Adipocyte (in vitro differentiated cells): ENCODE data around the gene FGF1.
A peak's percentile ranks its signal among the peaks of the same experiment; 100 is the strongest.

Experiments used
- DNase-seq: peaks from one replicate; pipeline ENCODE4 v3.0.0-alpha.2; 2015; ENCODE audit warnings: low read depth
- H3K27me3 ChIP-seq: replicated peaks from 2 replicates; pipeline ENCODE4 v1.7.0; 2013; ENCODE audit warnings: mild to moderate bottlenecking, low read length, moderate library complexity; ENCODE audit not compliant: control insufficient read depth, insufficient read depth
- H3K36me3 ChIP-seq: 2 replicates; pipeline ENCODE4 v1.7.0; 2013; ENCODE audit warnings: low read length, mild to moderate bottlenecking, moderate library complexity; ENCODE audit not compliant: control insufficient read depth, insufficient read depth, severe bottlenecking
- H3K4me1 ChIP-seq: 2 replicates; pipeline ENCODE4 v1.7.0; 2013; ENCODE audit warnings: mild to moderate bottlenecking, low read length, moderate library complexity; ENCODE audit not compliant: control insufficient read depth, insufficient read depth
- H3K4me3 ChIP-seq: 2 replicates; pipeline ENCODE4 v1.7.0; 2013; ENCODE audit warnings: mild to moderate bottlenecking, low read length, moderate library complexity
- H3K9ac ChIP-seq: 2 replicates; pipeline ENCODE4 v1.7.0; 2013; ENCODE audit warnings: mild to moderate bottlenecking, low read length, moderate library complexity
- H3K9me3 ChIP-seq: 2 replicates; pipeline ENCODE4 v1.7.0; 2013; ENCODE audit warnings: mild to moderate bottlenecking, low read length, moderate library complexity; ENCODE audit not compliant: control insufficient read depth

The FGF1 gene

DNA sequence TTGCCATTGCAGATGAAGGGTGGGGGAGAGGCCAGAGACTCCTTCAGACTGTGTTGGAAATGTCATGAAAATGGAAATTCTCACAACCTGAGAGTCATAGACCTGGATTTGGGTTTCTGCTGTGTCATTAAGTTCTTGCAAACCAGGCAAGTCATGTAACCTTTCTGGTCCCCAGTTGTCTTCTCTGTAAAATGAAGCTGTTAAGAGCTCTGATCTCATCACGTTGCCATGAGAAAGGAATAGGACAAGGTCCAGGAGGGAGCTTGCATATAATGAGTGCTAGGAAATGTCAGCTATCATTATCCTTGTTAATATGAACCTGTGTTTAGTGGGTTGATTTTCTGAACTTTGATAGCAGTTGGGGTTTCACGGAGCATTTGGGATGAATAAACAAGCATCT lies 59.1 kb downstream of the FGF1 start:
- Histone ChIP-seq H3K36me3 (no peaks in the 10 kb centered on the region), H3K9ac (no peak overlapping the region), H3K4me1 (peaks cover 35% of the 10 kb centered on the region), H3K9me3 (no peaks in the 10 kb centered on the region), H3K27me3 (no peaks in the 10 kb centered on the region), H3K4me3 (no peak overlapping the region)
- no peak for DNase-seq

GRCh38 chr5:142626099-142626498 lies 59.8 kb downstream of the FGF1 start:
- Histone ChIP-seq H3K36me3 (no peaks in the 10 kb centered on the region), H3K4me1 (peaks cover 42% of the 10 kb centered on the region), H3K4me3 (peak overlapping the region; percentile 13), H3K9me3 (no peaks in the 10 kb centered on the region), H3K27me3 (no peaks in the 10 kb centered on the region), H3K9ac (peak overlapping the region; percentile 48)
- DNase-seq = no peak

GRCh38 chr5:142621227-142621626 lies 64.7 kb downstream of the FGF1 start:
- no peaks in the 10 kb centered on the region for H3K27me3 ChIP-seq
- peak; percentile 65 for DNase-seq
- peak overlapping the region; percentile 79 for H3K9ac ChIP-seq
- peak overlapping the region; percentile 41 for H3K4me3 ChIP-seq
- H3K36me3 ChIP-seq = no peaks in the 10 kb centered on the region
- no peaks in the 10 kb centered on the region for H3K9me3 ChIP-seq
- peaks cover 52% of the 10 kb centered on the region for H3K4me1 ChIP-seq

GRCh38 chr5:142619815-142620214 lies 66.1 kb downstream of the FGF1 start:
- H3K9ac ChIP-seq = no peak overlapping the region
- no peaks in the 10 kb centered on the region for H3K36me3 ChIP-seq
- peaks cover 38% of the 10 kb centered on the region for H3K4me1 ChIP-seq
- H3K27me3 ChIP-seq = no peaks in the 10 kb centered on the region
- H3K9me3 ChIP-seq = no peaks in the 10 kb centered on the region
- H3K4me3 ChIP-seq = no peak overlapping the region
- DNase-seq = no peak

GRCh38 chr5:142618130-142618523 lies 67.8 kb downstream of the FGF1 start:
- no peaks in the 10 kb centered on the region for H3K27me3 ChIP-seq
- H3K36me3 ChIP-seq = no peaks in the 10 kb centered on the region
- H3K4me3 ChIP-seq = no peak overlapping the region
- DNase-seq = peak; percentile 35
- no peak overlapping the region for H3K9ac ChIP-seq
- H3K9me3 ChIP-seq = no peaks in the 10 kb centered on the region
- H3K4me1 ChIP-seq = peaks cover 31% of the 10 kb centered on the region

DNA sequence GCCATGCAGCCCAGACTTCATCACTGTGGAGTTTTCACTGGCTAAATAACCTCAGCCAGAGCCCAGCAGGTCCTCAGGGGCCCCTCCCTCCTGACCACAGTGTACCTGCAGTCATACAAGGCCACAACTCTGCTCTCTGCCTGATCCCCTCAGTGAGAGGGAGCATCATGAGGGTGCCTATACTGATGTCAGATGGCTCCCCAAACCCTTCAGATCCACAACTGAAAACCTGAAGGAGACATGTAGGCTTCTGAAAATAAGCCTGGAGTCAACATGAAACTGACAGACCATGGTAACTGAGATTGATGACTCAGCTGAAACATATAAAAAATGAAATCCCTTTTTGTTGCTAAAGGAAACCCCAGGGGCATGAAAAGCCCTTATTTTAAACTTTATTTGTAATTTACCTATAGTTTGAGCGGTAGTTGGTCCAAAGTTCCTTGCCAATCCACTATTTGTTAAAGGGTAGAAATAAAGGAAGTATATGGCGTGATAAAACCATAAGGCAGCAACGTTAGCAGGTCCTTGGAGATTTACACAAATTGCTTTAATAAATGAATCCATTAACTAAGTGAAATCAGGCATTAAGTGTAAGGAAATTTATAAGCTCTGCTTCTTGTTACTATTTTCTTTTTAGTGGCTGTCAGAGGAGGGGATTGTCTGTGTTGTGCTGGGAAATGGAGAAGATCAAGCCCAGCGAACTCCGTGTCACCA lies 68.3 kb downstream of the FGF1 start:
- no peak for DNase-seq
- Histone ChIP-seq H3K36me3 (no peaks in the 10 kb centered on the region), H3K27me3 (no peaks in the 10 kb centered on the region), H3K4me1 (peaks cover 31% of the 10 kb centered on the region), H3K9me3 (no peaks in the 10 kb centered on the region), H3K4me3 (no peak overlapping the region), H3K9ac (no peak overlapping the region)

GRCh38 chr5:142615948-142616347 lies 69.9 kb downstream of the FGF1 start:
- Histone ChIP-seq H3K9ac (no peak overlapping the region), H3K4me3 (no peak overlapping the region), H3K4me1 (peaks cover 16% of the 10 kb centered on the region), H3K36me3 (no peaks in the 10 kb centered on the region), H3K27me3 (no peaks in the 10 kb centered on the region), H3K9me3 (no peaks in the 10 kb centered on the region)
- DNase-seq = no peak

DNA sequence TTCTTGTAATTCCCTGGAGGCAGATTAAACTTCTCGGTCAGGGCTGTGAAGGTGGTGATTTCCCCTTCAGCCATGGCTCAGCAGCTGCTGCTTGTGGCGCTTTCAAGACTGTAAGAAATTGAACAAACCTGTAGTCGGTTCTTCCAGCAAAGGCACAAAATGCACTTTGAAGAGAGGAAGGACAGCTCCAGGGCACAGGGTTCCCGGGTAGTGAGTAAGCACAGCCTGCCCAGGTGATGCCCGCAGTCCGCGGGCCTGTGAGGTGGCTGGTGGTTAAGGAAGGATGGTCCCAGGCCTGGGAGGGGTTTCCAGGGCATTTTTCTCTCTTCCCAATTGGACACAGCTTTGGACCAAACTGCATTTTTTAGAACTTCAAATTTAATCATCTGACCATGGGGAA lies 71.8 kb downstream of the FGF1 start:
- no peak for DNase-seq
- Histone ChIP-seq H3K9ac (no peak overlapping the region), H3K4me1 (peaks cover 11% of the 10 kb centered on the region), H3K36me3 (no peaks in the 10 kb centered on the region), H3K4me3 (no peak overlapping the region), H3K9me3 (no peaks in the 10 kb centered on the region), H3K27me3 (no peaks in the 10 kb centered on the region)

DNA sequence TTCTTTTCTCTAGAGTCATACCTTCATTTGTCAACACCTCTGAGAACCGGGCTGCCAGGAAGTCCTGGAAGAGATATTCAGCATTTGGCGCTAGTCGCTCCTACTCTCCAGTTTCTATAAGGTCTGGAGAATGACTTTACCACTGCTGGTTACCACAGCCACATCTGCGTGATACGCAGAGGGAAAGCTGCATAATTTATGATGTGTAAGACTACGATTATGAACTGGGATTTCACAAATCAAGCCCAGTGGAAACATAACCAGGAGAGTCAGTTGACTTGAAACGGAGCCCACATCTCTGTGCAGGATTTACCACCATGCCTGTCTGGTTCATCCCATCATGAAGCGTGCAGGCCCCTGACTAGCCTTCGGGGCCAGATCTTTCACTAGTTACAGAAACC lies 72.6 kb downstream of the FGF1 start:
- no peak for DNase-seq
- no peaks in the 10 kb centered on the region for H3K9me3 ChIP-seq

DNA sequence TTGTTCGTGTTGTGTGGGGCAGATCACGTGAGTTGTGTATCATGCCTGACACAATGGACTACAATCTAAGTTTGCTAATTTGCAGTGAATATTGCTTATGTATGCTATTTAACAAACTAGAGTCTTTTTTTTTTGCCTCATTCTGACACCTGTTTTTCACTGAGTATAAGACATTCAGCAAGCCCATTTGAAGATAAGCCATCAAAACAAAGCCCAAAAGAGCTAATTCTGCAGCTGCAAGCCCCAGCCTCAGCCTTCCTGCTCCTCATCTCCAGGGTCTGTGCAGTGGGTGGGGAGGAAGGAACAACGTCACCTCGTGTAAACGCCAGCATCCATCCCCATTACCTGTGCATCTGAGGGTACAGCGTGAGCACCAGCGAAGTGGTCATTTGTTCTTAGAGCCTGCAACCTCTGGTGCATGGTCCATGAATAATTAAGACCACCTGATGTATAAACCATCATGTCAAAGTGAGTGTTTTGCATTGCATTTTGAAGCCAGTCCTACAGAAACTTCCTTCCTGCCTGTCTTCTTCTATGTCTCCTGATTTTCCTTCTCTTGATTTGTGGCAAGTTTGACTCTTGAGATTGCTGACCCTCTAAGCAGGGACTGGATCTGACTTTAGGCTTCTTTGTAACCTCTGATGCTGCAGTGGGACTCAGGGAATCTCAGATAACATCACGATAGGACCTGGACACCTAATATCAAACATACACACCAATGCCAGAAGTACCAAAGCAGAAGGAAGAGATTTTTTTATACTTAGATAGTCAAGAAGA lies 73.2 kb downstream of the FGF1 start:
- H3K9me3 ChIP-seq = no peaks in the 10 kb centered on the region
- H3K36me3 ChIP-seq = no peaks in the 10 kb centered on the region
- no peaks in the 10 kb centered on the region for H3K27me3 ChIP-seq
- H3K4me1 ChIP-seq = peaks cover 2% of the 10 kb centered on the region
- DNase-seq = no peak
- no peak overlapping the region for H3K9ac ChIP-seq
- H3K4me3 ChIP-seq = no peak overlapping the region

More for the DNA sequence above, 72.6 kb downstream of the FGF1 start:
- Histone ChIP-seq H3K9ac (no peak overlapping the region), H3K4me1 (peaks cover 8% of the 10 kb centered on the region), H3K27me3 (no peaks in the 10 kb centered on the region), H3K4me3 (no peak overlapping the region), H3K36me3 (no peaks in the 10 kb centered on the region)

DNA sequence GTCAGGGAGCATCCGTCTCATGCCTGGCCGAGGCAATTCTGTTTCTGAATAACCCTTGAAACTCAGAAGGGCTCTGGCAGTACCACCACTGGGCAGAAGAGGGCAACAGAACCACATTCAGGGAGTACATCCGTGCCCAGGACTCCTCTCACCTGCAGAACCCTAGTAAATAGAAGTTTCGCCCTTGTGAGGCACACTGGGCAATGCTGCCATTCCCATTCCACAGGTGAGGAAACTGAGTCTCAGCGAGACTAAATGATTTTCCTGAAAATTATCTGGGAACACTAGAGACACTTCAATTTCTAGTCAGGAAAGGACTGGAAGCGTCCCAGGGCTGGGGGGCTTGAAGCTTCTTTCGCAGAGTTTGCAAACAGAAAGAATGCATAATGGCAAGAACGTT lies 74.7 kb downstream of the FGF1 start:
- no peaks in the 10 kb centered on the region for H3K36me3 ChIP-seq
- DNase-seq = peak; percentile 80

More for the DNA sequence above, 74.7 kb downstream of the FGF1 start:
- H3K4me1 ChIP-seq = no peaks in the 10 kb centered on the region
- no peak overlapping the region for H3K4me3 ChIP-seq
- no peaks in the 10 kb centered on the region for H3K27me3 ChIP-seq
- no peaks in the 10 kb centered on the region for H3K9me3 ChIP-seq
- no peak overlapping the region for H3K9ac ChIP-seq
